ENCODE data around the gene TRIP10.

Gene TRIP10

GRCh38 chr19:6728346-6728745, 11.1 kb upstream of the TRIP10 start:
- no peak for DNase-seq (ENCODE audit: low read depth, low spot score)

DNA sequence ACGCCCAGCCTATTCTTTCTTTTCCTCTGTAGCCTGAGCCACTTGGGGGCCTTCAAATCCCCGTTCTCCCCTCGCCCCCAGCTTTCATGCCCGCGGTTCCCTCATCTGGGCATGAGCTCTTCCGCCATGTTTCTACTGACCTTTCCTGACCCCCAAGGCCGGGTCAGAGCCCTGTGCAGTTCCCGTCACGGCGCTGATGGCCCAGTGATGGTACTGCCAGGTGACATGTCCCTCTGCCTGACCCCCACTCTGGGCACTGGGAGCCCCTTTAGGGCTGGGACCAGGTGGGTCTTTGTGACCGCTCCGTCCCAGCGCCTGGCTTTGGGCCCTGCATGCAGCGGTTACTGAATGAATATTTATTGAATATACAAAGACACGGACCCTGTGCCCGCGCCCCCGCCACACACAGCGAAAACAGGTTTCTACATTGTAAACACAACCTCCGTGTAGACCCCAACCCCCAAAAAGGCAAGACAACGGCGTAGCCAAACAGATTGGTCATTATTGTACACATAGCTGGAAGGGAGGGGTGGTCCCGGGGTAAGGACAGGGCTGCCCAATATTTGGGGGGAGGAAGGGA, 9.8 kb upstream of the TRIP10 start:
- DNase-seq (ENCODE audit: low read depth, low spot score) = no peak

DNA sequence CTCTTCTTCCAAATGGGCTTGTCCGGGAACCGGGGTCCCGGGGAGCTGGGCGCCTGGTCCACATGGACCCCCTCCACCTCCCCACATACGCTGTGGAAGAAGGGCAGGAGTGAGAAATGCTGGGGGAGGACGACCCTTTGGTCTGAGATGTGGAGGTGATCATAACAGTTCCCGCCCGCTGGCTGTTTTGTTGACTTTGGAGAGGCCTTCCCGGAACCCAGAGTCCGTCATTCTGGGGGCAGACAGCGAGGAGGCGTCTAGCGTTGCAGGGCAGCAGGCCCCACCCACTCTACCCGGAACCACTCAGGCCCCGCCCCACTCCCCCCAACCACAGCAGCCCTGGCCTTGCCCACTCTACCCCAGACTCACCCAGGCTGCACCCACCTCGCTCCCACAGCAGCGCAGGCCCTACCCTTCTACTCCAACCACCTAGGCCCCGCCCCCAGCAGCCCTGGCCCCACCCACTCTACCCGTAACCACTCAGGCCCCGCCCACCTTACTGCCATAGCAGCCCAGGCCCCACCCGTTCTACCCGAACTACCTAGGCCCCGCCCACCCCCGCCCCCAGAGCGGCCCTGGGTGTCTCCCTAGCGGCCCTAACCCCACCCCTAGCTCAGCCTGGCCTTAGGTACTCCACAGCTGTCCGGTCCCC, 9.2 kb upstream of the TRIP10 start:
- DNase-seq (ENCODE audit: low read depth, low spot score) = no peak

DNA sequence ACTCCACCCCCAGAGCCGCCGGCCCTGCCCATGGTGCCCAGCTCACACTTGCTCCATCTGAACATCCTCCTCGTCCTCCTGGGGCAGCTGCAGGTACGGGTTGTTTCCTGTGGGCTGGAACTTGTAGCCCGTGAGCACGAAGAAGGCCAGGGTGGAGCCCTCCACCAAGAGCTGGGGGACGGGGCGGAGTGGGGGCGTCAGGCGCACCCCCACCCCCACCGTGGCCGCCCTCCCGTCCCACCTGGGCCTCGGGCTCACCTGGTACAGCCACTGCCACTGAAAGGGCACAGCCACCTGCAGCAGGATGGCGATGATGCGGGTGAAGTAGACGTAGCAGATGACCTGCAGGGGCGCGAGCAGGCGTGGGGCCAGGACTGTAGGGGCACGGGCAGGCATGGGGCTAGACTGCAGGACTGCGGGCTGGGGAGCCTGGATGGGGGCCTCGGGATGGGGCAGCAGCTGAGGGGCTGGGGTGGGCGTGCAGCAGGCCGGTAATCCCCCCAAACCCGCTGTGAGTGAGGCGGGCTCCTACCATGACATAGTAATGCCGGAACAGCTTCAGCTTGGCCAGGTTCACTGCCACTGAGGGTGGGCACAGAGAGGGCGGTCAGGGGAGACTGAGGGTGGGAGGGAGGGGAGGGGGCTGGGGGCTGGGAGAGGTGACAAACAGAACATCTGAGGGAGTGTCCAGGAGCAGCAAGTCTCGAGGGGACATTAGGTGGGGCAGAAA, 8.4 kb upstream of the TRIP10 start:
- DNase-seq (ENCODE audit: low read depth, low spot score) = no peak

DNA sequence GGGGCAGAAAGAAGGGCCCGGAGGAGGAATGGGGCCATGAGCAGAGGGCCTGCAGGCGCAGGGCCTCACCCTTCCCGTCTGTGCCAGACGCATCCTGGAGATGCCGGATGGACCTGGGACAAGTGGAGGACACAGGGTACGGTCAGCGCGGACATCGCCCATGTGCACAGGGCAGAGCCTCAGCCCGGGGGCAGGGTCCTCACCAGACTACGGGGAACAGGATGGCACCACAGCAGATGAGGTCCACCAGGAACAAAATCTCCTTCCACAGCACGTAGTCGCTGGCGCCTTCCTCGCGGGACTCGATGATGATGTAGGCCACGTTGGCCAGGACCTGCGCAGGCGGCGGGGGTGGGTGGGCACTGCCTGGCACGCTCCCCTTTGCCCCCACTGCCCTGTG, 7.7 kb upstream of the TRIP10 start:
- DNase-seq (ENCODE audit: low read depth, low spot score) = no peak

DNA sequence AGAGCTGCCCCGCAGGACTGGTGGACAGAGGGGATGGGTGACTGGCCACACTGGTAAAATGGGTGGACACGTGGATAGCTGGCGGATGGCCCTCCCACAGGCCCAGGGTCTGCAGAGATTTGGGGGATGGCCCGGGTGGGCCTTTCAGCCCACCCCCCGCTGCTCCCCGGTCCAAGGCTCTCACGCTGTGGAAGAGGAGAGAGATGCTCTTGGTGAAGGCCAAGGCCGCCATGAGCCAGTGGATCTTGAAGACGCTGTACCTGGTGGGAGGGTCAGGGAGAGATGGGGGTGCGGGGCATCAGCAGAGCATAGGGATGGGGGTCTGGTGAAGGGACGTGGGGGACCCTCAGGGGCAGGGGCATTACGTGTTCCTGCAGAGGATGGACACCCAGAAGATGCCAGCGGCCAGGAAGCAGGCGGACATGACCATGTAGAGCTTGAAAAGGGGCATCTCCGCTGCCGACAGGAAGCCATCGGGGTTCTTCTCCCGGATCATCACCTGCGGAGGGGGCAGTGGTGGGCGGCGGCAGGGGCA, 6.6 kb upstream of the TRIP10 start:
- DNase-seq (ENCODE audit: low read depth, low spot score) = no peak

DNA sequence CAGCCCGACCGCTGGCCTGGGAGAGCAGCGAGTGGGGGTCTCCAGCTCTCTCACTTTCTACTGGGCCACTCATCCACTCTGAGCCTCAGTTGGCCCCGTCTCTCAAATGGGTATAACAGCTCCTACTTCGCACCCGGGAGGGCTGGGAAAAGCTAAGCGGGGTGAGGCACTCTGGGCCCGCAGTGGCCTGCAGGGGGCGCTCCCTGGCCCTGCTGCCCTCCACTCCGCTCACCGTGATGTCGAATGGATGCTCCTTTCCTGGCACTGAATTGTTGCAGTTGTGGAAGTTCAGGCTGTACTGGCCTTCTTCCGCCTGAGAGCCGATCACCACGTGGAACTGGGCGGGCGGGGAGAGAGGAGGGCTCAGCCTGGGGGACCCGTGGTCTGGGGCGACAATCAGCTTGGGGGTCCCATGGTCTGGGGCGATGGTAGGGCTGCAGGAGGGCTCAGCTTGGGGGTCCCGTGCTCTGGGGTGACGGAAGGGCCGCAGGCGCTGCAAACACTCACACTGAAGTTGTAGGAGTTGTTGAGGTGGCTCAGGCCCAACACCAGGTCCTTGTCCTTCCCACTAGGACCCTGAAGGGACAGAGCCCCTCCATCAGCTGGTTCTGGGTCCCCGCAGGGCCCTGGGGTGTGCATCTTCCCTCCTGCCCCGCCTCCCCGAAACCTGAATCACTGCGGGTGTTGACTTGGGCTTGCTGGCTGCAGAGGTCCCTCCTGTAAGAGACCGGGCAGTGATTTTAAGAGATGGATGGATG, 6.0 kb upstream of the TRIP10 start:
- no peak for DNase-seq (ENCODE audit: low read depth, low spot score)

DNA sequence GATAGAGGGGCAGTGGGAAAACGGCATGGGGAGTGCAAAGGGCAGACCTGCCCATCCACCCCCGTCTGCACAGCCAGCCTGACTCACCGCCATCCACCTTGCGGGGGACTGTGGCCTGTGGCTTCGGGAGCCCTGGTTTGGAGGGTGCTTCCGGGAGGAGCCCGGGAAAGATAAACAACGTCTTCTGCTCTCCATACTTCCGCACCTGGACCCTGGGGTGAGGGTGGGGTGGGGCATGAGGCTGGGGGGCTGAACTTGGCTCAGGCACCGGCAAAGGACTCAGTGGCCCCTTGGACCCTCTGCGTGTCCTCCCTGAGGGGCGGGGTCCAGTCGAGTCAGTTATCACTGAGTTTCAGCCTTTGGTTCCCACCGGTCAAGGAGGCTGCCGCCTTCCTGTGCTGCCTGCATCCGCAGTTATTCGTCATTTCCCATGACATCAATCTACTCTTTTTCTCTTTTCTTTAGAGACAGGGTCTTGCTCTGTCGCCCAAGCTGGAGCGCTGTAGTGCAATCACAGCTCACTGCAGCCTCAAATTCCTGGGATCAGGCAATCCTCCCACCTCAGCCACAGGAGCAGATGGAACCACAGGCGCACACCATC, 5.3 kb upstream of the TRIP10 start:
- no peak for DNase-seq (ENCODE audit: low read depth, low spot score)

GRCh38 chr19:6735181-6735911, 4.1 kb upstream of the TRIP10 start:
- DNase-seq (ENCODE audit: low read depth, low spot score) = no peak

DNA sequence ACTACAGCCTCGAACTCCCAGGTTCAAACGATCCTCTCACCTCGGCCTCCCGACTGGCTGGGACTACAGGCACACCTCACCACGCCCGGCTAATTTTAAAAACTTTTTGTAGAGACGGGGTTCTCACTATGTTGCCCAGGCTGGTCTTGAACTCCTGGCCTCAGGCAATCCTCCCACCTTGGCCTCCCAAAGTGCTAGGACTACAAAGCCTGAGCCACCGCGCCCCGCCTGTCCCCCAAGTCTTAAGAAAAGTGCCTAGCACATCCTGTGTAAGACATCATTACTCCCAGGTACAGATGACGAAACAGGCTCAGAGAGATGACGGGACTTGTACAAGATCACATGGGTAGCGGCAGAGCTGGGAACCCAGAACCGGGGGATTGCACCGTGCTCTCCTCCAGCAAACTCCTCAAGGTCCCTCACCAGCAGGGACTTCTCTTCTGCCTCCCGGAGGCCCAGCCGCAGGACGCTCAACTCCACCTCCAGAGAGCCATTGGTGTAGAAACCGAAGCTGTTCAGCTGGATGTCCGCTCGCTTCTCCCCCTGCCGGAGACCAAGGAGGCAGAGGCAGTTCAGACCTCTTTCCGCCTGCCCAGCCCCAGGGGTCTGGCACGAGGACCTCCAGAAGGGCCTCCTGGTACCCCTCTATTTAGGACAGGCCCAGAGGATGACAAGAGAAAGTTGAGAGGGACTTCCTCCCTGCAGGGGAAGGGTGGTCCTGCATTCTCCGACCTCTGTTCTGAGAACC, 3.1 kb upstream of the TRIP10 start:
- DNase-seq (ENCODE audit: low read depth, low spot score) = peak; percentile 94

DNA sequence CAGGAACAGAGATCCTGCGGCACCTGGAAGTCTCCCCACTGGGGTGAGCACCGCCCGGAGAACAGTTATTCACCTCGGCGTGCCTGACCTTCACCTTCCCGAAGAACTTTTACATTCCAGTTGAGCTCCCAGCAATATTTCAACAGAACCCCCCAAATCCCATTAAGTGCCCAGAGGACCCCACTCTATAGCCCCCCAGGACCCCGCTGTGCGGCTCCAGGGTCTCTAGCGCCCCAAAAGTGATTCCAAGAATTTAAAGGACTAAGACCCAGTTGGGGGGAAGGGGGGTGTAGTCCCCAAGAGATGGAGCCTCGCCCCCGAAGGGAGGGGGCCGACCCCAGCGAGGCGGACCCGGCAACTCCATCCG, 2.6 kb upstream of the TRIP10 start:
- DNase-seq (ENCODE audit: low read depth, low spot score) = no peak

DNA sequence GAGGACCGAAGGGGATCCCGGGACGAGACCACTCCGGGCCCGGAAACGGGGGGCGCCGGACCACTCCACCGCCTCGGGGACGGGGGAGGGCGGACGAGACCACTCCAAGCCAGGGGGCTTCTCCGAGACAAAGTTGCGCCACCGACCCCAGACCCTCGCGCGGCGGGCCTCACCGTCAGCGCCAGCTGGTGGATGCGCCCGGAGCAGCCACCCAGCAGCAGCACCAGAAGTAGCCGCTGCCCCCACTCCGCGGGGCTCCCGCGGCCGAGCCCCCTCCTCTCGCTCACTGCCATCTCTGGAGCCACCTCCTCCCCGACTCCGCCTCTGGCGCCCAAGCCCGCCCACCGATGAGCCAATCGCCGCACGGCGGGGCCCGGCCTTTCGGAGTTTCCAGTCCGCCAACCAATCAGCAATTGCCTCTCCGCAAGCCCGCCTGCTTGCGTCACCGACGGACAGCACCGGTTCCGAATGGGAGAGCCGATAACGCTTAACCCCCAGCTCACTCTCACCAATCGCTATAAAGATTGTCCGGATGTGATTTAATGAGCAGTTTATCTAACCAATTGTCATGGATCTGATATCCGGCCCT, 2.1 kb upstream of the TRIP10 start, which contains the start of gene GPR108:
Gene GPR108 (minus strand): TSS at position 297 of the 589 bp plus-strand sequence. CDS start 4 bp downstream, at position 293.
- DNase-seq (ENCODE audit: low read depth, low spot score) = peak; percentile 100

- DNase-seq (ENCODE audit: low read depth, low spot score) = peak; percentile 88
Observed at GRCh38 chr19:6737873-6738786, 1.4 kb upstream of the TRIP10 start.

GRCh38 chr19:6738787-6739389, 592 bp upstream of the TRIP10 start:
- DNase-seq (ENCODE audit: low read depth, low spot score) = peak; percentile 40

DNA sequence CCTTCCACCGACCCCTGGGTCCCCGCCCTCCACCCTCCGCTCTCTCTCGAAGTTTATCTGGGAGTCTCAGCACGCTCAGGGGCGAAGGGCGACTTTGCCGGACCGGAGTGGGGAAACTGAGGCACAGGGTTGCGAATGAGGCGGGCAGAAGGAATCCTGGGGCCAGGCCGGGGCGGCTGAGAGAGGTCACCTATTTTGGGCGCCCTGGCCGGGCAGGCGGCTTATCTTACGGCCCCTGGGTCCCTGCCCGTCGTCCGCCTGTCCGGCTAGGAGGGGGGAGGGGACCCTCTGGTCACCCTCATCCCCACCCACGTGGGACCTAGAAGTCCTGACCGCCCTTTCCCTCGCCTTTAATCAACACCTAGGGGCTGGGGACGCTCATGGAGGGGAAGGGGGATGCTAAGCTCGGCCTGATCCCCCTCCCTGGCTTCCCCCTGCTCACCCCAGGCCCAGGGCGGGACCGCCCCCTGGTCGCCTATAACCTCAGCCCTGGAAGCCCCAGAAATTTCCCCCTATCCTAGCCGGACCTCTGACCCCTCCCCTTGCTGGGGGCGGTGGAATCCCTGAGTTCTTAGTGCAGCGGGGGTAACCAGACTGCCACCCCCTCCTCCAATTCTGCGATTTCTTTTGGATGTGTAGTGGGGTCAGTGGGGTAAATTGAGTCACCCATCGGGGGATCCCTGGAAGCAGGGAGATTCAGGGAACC, 556 bp downstream of the TRIP10 start:
- peak; percentile 49 for DNase-seq (ENCODE audit: low read depth, low spot score)

DNA sequence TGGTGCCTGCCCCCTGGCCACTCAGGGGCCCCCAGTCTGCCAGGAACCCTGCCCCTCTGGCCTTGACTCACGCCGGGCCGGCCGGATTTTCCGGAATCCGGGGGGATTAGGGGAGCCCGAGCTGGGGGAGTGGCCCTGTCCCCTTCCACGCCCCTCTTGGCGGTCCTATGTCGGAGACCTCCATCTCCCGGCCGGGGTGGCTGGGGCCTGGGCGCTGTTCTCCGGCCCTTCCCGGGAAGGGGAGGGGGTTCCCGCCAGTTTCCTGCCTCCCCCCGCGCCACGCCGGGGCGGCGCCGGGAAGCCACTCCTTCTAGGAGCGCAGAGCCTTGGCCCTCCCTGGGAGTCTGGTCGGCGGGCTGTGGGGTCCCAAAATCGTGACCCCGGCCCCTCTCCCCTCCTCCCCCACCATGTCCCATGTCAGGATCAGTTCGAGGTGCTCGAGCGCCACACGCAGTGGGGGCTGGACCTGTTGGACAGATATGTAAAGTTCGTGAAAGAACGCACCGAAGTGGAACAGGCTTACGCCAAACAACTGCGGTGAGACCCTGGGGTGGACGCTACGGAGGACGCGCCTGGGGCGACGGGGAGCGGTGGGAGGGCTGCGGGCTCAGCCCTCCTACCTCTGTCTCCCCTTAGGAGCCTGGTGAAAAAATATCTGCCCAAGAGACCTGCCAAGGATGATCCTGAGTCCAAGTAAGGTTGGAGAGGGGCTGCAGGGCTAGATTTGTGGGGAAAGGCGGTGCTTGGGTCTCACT, 1.3 kb downstream of the TRIP10 start:
- peak; percentile 62 for DNase-seq (ENCODE audit: low read depth, low spot score)

DNA sequence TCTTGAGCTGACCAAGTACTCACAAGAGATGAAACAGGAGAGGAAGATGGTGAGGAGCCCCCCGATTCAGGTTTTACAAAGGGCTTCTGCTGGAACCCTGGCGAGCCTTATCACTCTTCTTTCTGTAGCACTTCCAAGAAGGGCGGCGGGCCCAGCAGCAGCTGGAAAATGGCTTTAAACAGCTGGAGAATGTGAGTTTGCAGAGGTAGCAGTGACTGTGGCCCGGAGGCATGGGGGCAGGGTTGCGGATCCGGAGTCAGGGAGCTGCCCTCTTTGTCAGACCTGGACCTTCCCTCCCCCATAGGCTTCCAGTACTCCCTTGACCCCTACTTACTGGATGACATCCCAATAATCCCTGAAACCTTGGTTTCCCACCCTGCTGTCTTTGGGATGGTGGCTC, 3.6 kb downstream of the TRIP10 start:
- no peak for DNase-seq (ENCODE audit: low read depth, low spot score)
